Peyer's patch (tissue), 4 donors: ENCODE measurements around the gene RYR1. TPM values are rescaled to one million over a fixed set of nuclear protein-coding genes. Genes with fewer than 3 reads are reported as not detected.

ENCODE experiments used
- DNase-seq, 3 donors: peaks; one replicate each; pipeline ENCODE4 v3.0.0-alpha.2; 2017 to 2019
- H3K27ac ChIP-seq, 4 donors: fragments of 200-600 bp; sonication (generic); one replicate each; pipeline ENCODE4 v1.5.1; 2016 to 2019
- H3K27me3 ChIP-seq, 2 donors: fragments of 200-600 bp; sonication (generic); one replicate each; pipeline ENCODE4 v1.5.1; 2019
- H3K36me3 ChIP-seq, 3 donors: fragments of 200-600 bp; sonication (generic); one replicate each; pipeline ENCODE4 v1.5.1; 2016 to 2019
- H3K4me1 ChIP-seq, 4 donors: fragments of 200-600 bp; sonication (generic); one replicate each; pipeline ENCODE4 v1.5.1; 2016 to 2019
- H3K4me3 ChIP-seq, 4 donors: fragments of 200-600 bp; sonication (generic); 1 replicate in 3 of 4; 2 replicates in 1 of 4; pipeline ENCODE4 v1.5.1; 2016 to 2019; ENCODE audit warnings: mild to moderate bottlenecking in 1 of 4
- H3K9me3 ChIP-seq, 4 donors: fragments of 200-600 bp; sonication (generic); one replicate each; pipeline ENCODE4 v1.5.1; 2016 to 2019; ENCODE audit warnings: mild to moderate bottlenecking in 1 of 4
- POLR2A ChIP-seq, 2 donors: fragments of 450-650 bp; IDR thresholded peaks; one replicate each; pipeline ENCODE4 v1.5.1; 2017; ENCODE audit warnings: antibody characterized with exemption in 2 of 2, mild to moderate bottlenecking in 2 of 2, moderate library complexity in 2 of 2
- total RNA-seq, 4 donors: library from RNA; depleted of rRNA; stranded (reverse); fragments of >200 nt; gene quantifications; one replicate each; pipeline ENCODE4 v1.1.0, GENCODE V29; 2016
- TF ChIP-seq, protein P1 (sequence below), 6 experiments: fragments of 450-650 bp in 4 of 6; fragments of 200-600 bp in 2 of 6; sonication (generic) in 1 of 6; IDR thresholded peaks; one replicate each; pipeline ENCODE4 v1.5.1; 2017 to 2019; ENCODE audit warnings: antibody characterized with exemption in 6 of 6, mild to moderate bottlenecking in 3 of 6, moderate library complexity in 1 of 6

The RYR1 gene
- total RNA-seq, 4 donors from 2014 or later: 0.35 to 4.6 (median 3.4) TPM

- TF ChIP-seq POLR2A (IDR thresholded peaks at IDR 0.05): no peak
- TF ChIP-seq, protein P1, sequence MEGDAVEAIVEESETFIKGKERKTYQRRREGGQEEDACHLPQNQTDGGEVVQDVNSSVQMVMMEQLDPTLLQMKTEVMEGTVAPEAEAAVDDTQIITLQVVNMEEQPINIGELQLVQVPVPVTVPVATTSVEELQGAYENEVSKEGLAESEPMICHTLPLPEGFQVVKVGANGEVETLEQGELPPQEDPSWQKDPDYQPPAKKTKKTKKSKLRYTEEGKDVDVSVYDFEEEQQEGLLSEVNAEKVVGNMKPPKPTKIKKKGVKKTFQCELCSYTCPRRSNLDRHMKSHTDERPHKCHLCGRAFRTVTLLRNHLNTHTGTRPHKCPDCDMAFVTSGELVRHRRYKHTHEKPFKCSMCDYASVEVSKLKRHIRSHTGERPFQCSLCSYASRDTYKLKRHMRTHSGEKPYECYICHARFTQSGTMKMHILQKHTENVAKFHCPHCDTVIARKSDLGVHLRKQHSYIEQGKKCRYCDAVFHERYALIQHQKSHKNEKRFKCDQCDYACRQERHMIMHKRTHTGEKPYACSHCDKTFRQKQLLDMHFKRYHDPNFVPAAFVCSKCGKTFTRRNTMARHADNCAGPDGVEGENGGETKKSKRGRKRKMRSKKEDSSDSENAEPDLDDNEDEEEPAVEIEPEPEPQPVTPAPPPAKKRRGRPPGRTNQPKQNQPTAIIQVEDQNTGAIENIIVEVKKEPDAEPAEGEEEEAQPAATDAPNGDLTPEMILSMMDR (IDR thresholded peaks at IDR 0.05): no peak
- Histone ChIP-seq H3K9me3 (no peaks in the 10 kb centered on the region), H3K4me3 (peak overlapping the region; percentile 28 to 51 (median 42)), H3K27me3 (no peaks in the 10 kb centered on the region), H3K4me1 (peaks cover 0 to 6% (median 5%) of the 10 kb centered on the region in 4 donors), H3K27ac (peak overlapping the region in 1 of 4 donors; percentile 58), H3K36me3 (no peaks in the 10 kb centered on the region)
- peak; percentile 66 to 87 (median 75) for DNase-seq
Observed at GRCh38 chr19:38417544-38418506, 15.7 kb upstream of the RYR1 start.

- H3K4me3 ChIP-seq: no peak overlapping the region
- TF ChIP-seq, protein P1 (IDR thresholded peaks at IDR 0.05): no peak
- no peak for TF ChIP-seq POLR2A (IDR thresholded peaks at IDR 0.05)
- peaks cover 0 to 6% (median 5%) of the 10 kb centered on the region in 4 donors for H3K4me1 ChIP-seq
- H3K27ac ChIP-seq: no peak overlapping the region
- DNase-seq: peak in 1 of 3 donors; percentile 22
- H3K9me3 ChIP-seq: no peaks in the 10 kb centered on the region
- no peaks in the 10 kb centered on the region for H3K36me3 ChIP-seq
- H3K27me3 ChIP-seq: no peaks in the 10 kb centered on the region
Observed at GRCh38 chr19:38420935-38421334, 12.6 kb upstream of the RYR1 start.

DNA sequence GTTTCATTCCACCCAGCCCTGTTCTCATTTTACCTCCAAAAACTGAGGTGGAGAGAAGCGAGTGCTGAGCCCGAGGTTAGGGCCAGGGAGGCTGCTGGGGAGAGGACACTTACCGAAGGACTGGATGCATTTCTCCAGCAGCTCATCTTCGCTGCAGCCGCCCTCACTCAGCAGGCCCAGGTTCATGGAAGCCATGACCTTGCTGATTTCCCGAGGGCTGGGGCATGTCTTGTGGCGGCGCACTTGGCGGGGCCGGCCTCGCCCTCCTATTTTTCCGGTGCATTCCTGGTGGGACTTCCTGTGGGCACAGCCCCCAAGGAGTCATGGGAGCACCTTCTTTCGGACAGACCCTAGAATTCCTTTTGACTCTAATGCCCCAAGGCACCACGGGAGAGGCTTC lies 11.6 kb upstream of the RYR1 start:
- TF ChIP-seq POLR2A (IDR thresholded peaks at IDR 0.05): no peak
- TF ChIP-seq, protein P1 (IDR thresholded peaks at IDR 0.05): no peak
- H3K4me3 ChIP-seq: no peak overlapping the region
- H3K36me3 ChIP-seq: no peaks in the 10 kb centered on the region
- no peak overlapping the region for H3K27ac ChIP-seq
- H3K9me3 ChIP-seq: no peaks in the 10 kb centered on the region
- peaks cover 0 to 14% (median 5%) of the 10 kb centered on the region in 4 donors for H3K4me1 ChIP-seq
- no peaks in the 10 kb centered on the region for H3K27me3 ChIP-seq
- no peak for DNase-seq

GRCh38 chr19:38422438-38422837 lies 11.1 kb upstream of the RYR1 start:
- no peaks in the 10 kb centered on the region for H3K36me3 ChIP-seq
- no peak overlapping the region for H3K27ac ChIP-seq
- no peaks in the 10 kb centered on the region for H3K9me3 ChIP-seq
- DNase-seq: no peak
- TF ChIP-seq POLR2A (IDR thresholded peaks at IDR 0.05): no peak
- TF ChIP-seq, protein P1 (IDR thresholded peaks at IDR 0.05): no peak
- no peak overlapping the region for H3K4me3 ChIP-seq
- H3K4me1 ChIP-seq: peaks cover 0 to 14% (median 5%) of the 10 kb centered on the region in 4 donors
- H3K27me3 ChIP-seq: no peaks in the 10 kb centered on the region

DNA sequence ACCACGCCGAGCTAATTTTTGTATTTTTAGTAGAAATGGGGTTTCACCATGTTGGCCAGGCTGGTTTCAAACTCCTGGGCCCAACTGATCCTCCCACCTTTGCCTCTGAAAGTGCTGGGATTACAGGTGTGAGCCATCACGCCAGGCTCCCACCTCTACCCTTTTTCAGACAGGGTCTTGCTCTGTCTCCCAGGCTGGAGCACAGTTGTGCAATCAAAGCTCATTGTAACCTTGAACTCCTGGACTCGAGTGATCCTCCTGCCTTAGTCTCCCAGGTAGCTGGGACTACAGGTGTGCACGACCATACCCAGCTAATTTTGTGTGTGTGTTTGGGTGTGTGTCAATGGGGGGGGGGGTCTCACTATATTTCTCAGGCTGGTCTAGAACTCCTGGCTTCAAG lies 9.2 kb upstream of the RYR1 start:
- H3K36me3 ChIP-seq: no peaks in the 10 kb centered on the region
- TF ChIP-seq POLR2A (IDR thresholded peaks at IDR 0.05): no peak
- H3K4me3 ChIP-seq: no peak overlapping the region
- DNase-seq: no peak
- no peaks in the 10 kb centered on the region for H3K9me3 ChIP-seq
- no peak overlapping the region for H3K27ac ChIP-seq
- peaks cover 0 to 10% (median 0%) of the 10 kb centered on the region in 4 donors for H3K4me1 ChIP-seq
- no peaks in the 10 kb centered on the region for H3K27me3 ChIP-seq

DNA sequence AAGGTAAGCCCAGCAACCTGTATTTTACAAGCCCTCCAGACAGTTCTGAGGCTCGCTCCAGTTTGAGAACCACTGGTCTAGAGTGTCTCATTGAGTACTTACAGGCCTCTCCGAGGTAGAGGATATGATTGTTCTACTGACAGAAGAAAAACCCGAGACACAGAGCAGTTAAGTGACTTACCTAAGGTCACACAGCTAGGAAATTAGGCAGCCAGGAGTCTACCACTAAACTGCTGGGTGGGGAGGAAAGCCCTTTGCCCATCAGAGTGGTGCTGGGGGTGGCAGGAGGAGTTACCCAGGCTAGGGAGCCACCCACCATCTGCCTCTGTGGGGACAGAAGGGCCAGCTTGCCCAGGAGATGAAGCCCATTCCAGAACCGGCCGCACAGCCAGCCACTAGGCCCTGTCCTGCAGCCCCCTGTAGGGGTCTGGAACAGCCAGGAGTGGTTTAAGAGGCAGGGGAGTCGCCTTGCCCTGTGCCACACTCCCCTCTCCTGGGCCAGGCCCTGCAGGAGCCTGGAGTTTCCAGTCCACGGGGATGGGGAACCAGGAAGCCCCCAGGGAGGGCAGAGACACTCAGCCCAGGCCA lies 8.2 kb upstream of the RYR1 start:
- no peak for DNase-seq
- Histone ChIP-seq H3K27ac (no peak overlapping the region), H3K4me1 (peaks cover 0 to 10% (median 0%) of the 10 kb centered on the region in 4 donors), H3K9me3 (no peaks in the 10 kb centered on the region), H3K36me3 (no peaks in the 10 kb centered on the region), H3K4me3 (peak overlapping the region in 1 of 4 donors; percentile 34), H3K27me3 (no peaks in the 10 kb centered on the region)
- TF ChIP-seq POLR2A (IDR thresholded peaks at IDR 0.05): no peak
- TF ChIP-seq, protein P1 (IDR thresholded peaks at IDR 0.05): no peak
